HCT116 (cell line): ENCODE results near the gene SEMA4B.

Experiments used
- CBX3 ChIP-seq: IDR thresholded peaks from 2 replicates; pipeline ENCODE4 v1.6.1; 2012; ENCODE audit warnings: low read depth
- POLR2A ChIP-seq: IDR thresholded peaks from 2 replicates; pipeline ENCODE4 v1.7.0; 2011; ENCODE audit warnings: borderline replicate concordance; ENCODE audit not compliant: insufficient read depth, insufficient read length; ENCODE audit errors: extremely low read depth
- POLR2AphosphoS5 ChIP-seq: IDR thresholded peaks from 2 replicates; pipeline ENCODE4 v1.6.1; 2011; ENCODE audit warnings: mild to moderate bottlenecking, low read depth, low read length, moderate library complexity
- REST ChIP-seq: IDR thresholded peaks from 2 replicates; pipeline ENCODE4 v1.6.1; 2012; ENCODE audit warnings: low read depth
- SIN3A ChIP-seq: IDR thresholded peaks from 2 replicates; pipeline ENCODE4 v1.6.1; 2012; ENCODE audit warnings: low read depth
- SP1 ChIP-seq: IDR thresholded peaks from 2 replicates; pipeline ENCODE4 v1.6.1; 2012; ENCODE audit warnings: low read depth
- TF ChIP-seq, protein P1 (sequence below), 3 experiments: fragments of 200-600 bp in 1 of 3; sonication (generic) in 1 of 3; IDR thresholded peaks in 2 of 3; conservative IDR thresholded peaks in 1 of 3; 2 replicates each; pipeline ENCODE4 v1.5.1; 2012 to 2017; ENCODE audit warnings: low read depth in 2 of 3, low read length in 2 of 3, antibody characterized with exemption in 1 of 3, borderline replicate concordance in 1 of 3, control low read depth in 1 of 3, mild to moderate bottlenecking in 1 of 3, mixed read lengths in 1 of 3, mixed run types in 1 of 3, moderate library complexity in 1 of 3; ENCODE audit not compliant: insufficient read depth in 1 of 3

GRCh38 chr15:90261811-90262210, 60.7 kb downstream of the SEMA4B start:
- TF ChIP-seq, protein P1, sequence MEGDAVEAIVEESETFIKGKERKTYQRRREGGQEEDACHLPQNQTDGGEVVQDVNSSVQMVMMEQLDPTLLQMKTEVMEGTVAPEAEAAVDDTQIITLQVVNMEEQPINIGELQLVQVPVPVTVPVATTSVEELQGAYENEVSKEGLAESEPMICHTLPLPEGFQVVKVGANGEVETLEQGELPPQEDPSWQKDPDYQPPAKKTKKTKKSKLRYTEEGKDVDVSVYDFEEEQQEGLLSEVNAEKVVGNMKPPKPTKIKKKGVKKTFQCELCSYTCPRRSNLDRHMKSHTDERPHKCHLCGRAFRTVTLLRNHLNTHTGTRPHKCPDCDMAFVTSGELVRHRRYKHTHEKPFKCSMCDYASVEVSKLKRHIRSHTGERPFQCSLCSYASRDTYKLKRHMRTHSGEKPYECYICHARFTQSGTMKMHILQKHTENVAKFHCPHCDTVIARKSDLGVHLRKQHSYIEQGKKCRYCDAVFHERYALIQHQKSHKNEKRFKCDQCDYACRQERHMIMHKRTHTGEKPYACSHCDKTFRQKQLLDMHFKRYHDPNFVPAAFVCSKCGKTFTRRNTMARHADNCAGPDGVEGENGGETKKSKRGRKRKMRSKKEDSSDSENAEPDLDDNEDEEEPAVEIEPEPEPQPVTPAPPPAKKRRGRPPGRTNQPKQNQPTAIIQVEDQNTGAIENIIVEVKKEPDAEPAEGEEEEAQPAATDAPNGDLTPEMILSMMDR (IDR thresholded peaks at IDR 0.05 in 2 of 3, conservative IDR thresholded peaks at IDR 0.05 in 1 of 3; ENCODE audit: borderline replicate concordance in 1 of 3, insufficient read depth in 1 of 3, low read depth in 2 of 3, low read length in 2 of 3): no peak
- TF ChIP-seq SP1 (no peak), POLR2A (no peak), REST (no peak), SIN3A (no peak), POLR2AphosphoS5 (no peak), CBX3 (no peak)
